Measurements from ENCODE around the gene LRRC14B.

- no peak for TF ChIP-seq EZH2 (IDR thresholded peaks at IDR 0.05; ENCODE audit: insufficient read depth, poor library complexity, severe bottlenecking)
- no peak for TF ChIP-seq EZH2phosphoT487 (IDR thresholded peaks at IDR 0.05; ENCODE audit: insufficient read depth, low read depth)
Measured at GRCh38 chr5:191036-191948, at the start of gene LRRC14B.
